ENCODE measurements around the gene LDLRAD3.

The LDLRAD3 gene

GRCh38 chr11:36118084-36118483, 174.2 kb downstream of the LDLRAD3 start:
- Histone ChIP-seq H3K4me3 (ENCODE audit: low read length, poor library complexity, severe bottlenecking) (no peak overlapping the region), H3K9ac (ENCODE audit: low read depth, low read length, poor library complexity, severe bottlenecking) (no peak overlapping the region)
- no peak for TF ChIP-seq CTCF (conservative IDR thresholded peaks at IDR 0.05; ENCODE audit: low read length)
- TF ChIP-seq EZH2phosphoT487 (IDR thresholded peaks at IDR 0.05; ENCODE audit: borderline replicate concordance) = no peak

DNA sequence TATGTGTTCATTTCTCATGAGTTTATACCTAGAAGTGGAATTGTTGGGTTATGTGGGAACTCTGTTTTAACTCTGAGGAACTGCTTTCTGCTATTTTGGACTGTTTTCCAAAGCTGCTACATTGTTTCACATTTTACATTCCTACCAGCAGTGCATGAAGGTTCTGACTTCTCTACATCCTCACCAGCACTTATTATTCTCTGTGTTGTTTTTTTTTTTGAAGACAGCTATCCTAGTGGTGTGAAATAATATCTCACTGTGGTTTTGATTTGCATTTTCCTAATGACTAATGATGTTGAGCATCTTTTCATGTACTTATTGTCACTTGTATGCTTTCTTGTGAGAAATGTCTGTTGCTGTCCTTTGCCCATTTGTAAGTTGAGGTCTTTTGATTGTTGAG, 175.4 kb downstream of the LDLRAD3 start:
- Histone ChIP-seq H3K36me3 (ENCODE audit: insufficient read depth, low read length) (no peaks in the 10 kb centered on the region), H3K4me2 (ENCODE audit: low read depth, low read length, poor library complexity, severe bottlenecking) (no peak overlapping the region), H3K27me3 (ENCODE audit: insufficient read depth, low read length, poor library complexity, severe bottlenecking) (no peaks in the 10 kb centered on the region), H3K9ac (ENCODE audit: low read depth, low read length, poor library complexity, severe bottlenecking) (no peak overlapping the region), H3K4me3 (ENCODE audit: low read length, poor library complexity, severe bottlenecking) (no peak overlapping the region), H3F3A (ENCODE audit: low read depth) (no peaks in the 10 kb centered on the region), H4K20me1 (ENCODE audit: insufficient read depth, low read length, poor library complexity, severe bottlenecking) (no peaks in the 10 kb centered on the region), H2AFZ (ENCODE audit: low read length) (no peak overlapping the region), H3K9me2 (replicated peaks; ENCODE audit: low read depth, low read length) (no peaks in the 10 kb centered on the region), H3K79me2 (ENCODE audit: insufficient read depth, low read length) (no peaks in the 10 kb centered on the region), H3K9me3 (ENCODE audit: insufficient read depth, low read depth, low read length) (no peaks in the 10 kb centered on the region), H3K4me1 (ENCODE audit: insufficient read depth, low read length, poor library complexity, severe bottlenecking) (no peaks in the 10 kb centered on the region)
- no peak for TF ChIP-seq CTCF (conservative IDR thresholded peaks at IDR 0.05; ENCODE audit: low read length)
- TF ChIP-seq EZH2phosphoT487 (IDR thresholded peaks at IDR 0.05; ENCODE audit: borderline replicate concordance) = no peak

More at GRCh38 chr11:36118084-36118483, 174.2 kb downstream of the LDLRAD3 start:
- no peaks in the 10 kb centered on the region for H3K36me3 ChIP-seq (ENCODE audit: insufficient read depth, low read length)
- H3K4me1 ChIP-seq (ENCODE audit: insufficient read depth, low read length, poor library complexity, severe bottlenecking) = no peaks in the 10 kb centered on the region
- no peak overlapping the region for H2AFZ ChIP-seq (ENCODE audit: low read length)
- no peaks in the 10 kb centered on the region for H3K27me3 ChIP-seq (ENCODE audit: insufficient read depth, low read length, poor library complexity, severe bottlenecking)
- no peaks in the 10 kb centered on the region for H3K9me2 ChIP-seq (replicated peaks; ENCODE audit: low read depth, low read length)
- no peak overlapping the region for H3K4me2 ChIP-seq (ENCODE audit: low read depth, low read length, poor library complexity, severe bottlenecking)
- no peaks in the 10 kb centered on the region; the same call in 1 of the 2 replicates for H3K9me3 ChIP-seq (ENCODE audit: insufficient read depth, low read depth, low read length)
- no peaks in the 10 kb centered on the region for H3K79me2 ChIP-seq (ENCODE audit: insufficient read depth, low read length)
- H3F3A ChIP-seq (ENCODE audit: low read depth) = no peaks in the 10 kb centered on the region
- H4K20me1 ChIP-seq (ENCODE audit: insufficient read depth, low read length, poor library complexity, severe bottlenecking) = no peaks in the 10 kb centered on the region

DNA sequence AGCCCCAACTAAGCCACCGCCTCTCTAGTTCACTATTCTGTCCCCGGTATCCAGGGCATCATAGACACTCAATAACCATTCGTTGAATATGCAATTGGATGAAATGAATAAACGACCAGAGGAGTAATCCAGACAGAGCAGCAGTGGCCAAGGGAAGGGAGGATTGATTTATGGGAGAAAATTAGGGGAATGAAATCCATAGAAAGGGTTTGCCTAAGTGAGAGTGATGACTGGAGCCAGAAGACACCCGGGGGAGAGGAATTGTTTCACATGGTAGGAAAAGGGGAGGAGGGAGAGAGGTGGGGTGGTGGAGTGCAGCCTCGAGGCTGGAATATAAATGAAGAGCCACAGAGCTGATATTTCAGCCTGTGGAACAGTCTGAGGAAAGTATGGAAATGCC, 177.2 kb downstream of the LDLRAD3 start:
- H3K79me2 ChIP-seq (ENCODE audit: insufficient read depth, low read length) = no peaks in the 10 kb centered on the region
- no peaks in the 10 kb centered on the region for H3F3A ChIP-seq (ENCODE audit: low read depth)
- no peaks in the 10 kb centered on the region for H3K9me2 ChIP-seq (replicated peaks; ENCODE audit: low read depth, low read length)
- no peak for TF ChIP-seq CTCF (conservative IDR thresholded peaks at IDR 0.05; ENCODE audit: low read length)
- no peak for TF ChIP-seq EZH2phosphoT487 (IDR thresholded peaks at IDR 0.05; ENCODE audit: borderline replicate concordance)
- H3K27me3 ChIP-seq (ENCODE audit: insufficient read depth, low read length, poor library complexity, severe bottlenecking) = no peaks in the 10 kb centered on the region
- H3K4me3 ChIP-seq (ENCODE audit: low read length, poor library complexity, severe bottlenecking) = no peak overlapping the region
- no peaks in the 10 kb centered on the region for H4K20me1 ChIP-seq (ENCODE audit: insufficient read depth, low read length, poor library complexity, severe bottlenecking)
- H3K36me3 ChIP-seq (ENCODE audit: insufficient read depth, low read length) = no peaks in the 10 kb centered on the region
- no peak overlapping the region for H3K4me2 ChIP-seq (ENCODE audit: low read depth, low read length, poor library complexity, severe bottlenecking)
- H3K9me3 ChIP-seq (ENCODE audit: insufficient read depth, low read depth, low read length) = no peaks in the 10 kb centered on the region
- H3K9ac ChIP-seq (ENCODE audit: low read depth, low read length, poor library complexity, severe bottlenecking) = no peak overlapping the region
- no peak overlapping the region for H2AFZ ChIP-seq (ENCODE audit: low read length)
- H3K4me1 ChIP-seq (ENCODE audit: insufficient read depth, low read length, poor library complexity, severe bottlenecking) = no peaks in the 10 kb centered on the region

Data from Loucy (cell line).